HG02763 (cell line): ENCODE data around the gene NRROS.
"Not testable (repeated sequence)": the region's sequence is repeated elsewhere in the genome, so short reads cannot be mapped to it uniquely, and the experiment has no call there.

Experiments used
- ATAC-seq: cut with Tn5 transposase; IDR thresholded peaks from one replicate; pipeline ENCODE4 v1.9.1; 2021; ENCODE audit warnings: mild to moderate bottlenecking, moderate library complexity; ENCODE audit not compliant: unreplicated experiment

Gene NRROS

DNA sequence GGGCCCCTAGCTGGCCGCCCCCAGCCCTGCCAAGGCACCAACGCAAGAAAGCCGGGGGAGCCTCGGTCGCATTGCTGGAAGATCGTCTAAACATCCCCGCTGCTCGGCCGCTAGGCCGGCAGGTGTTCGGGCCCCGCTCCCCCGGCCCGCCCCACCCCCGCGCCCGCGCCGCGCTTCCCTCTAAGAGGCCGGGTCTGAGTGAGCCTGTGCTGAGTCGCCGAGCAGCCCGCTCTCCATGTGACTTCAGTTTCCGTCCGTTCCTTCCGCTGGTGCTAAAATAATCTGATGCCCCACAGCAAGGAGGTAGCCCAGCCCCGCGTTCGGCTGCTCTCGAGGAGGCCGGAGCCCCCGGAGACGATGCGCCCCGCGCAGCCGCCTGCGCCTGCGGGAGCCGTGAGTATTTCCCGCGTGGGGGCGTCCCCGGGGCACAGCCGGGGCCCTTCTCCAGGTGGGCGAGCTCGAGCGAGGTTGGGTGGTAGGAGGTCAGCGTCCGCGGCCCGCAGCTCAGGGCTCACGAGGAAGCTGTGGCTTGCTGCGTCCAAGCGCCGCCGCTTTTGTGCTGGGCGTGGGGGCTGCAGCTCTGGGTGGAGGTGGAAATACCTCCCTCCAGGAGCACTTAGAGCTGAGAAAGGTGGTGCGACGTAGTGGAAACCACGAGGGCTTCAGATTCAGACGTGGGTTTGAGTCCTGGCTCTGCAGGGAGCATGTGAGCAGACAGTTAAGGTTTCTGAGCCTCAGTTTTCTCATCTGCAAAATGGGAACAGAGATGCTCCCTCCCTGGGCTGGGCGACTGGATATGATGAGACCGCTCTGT is at the start of gene NRROS:
NRROS (plus strand) TSS at position 212 of the 814 bp plus-strand sequence. CDS start 14,846 bp downstream, outside the sequence.
- peak; percentile 37 for ATAC-seq

DNA sequence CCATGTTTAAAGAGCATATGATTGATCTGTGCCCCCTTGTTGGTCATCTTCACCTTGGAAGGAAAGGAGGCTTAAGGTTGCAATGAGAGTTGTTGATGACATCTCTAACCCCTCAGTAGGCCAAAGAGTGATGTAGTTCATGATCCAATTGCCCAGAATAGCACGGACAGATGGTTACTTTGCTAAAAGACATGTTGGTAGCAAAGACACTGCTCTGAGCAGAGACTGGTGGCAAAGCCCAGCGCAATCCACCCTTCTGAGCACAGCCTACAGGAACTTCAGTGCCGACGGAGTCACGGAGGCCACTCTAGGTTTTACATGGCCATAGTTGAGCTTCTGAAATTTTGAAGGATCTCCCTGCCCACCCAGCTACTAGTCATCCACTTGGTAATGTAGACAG is 49.2 kb upstream of the NRROS start:
- ATAC-seq, result no peak

DNA sequence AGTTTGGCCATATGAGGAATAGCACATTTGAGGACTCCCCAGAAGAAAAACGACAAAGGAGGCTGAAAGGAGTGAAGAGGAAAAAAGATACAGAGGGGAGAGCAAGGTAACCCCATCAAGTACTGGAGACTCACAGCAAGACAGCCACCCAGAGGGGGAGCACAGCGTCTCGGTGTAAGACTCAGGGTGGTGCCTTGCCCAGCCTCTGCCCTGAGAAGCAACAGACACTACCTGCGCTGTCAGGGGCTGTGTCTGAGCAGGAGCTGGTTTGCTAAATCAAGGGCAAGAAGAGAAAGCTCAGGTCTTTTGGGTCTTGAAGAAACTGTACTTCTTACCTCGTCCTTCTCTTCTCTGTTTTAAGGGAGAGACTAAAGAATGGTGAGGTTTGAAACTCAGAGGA is 43.1 kb upstream of the NRROS start:
- ATAC-seq, result no peak

DNA sequence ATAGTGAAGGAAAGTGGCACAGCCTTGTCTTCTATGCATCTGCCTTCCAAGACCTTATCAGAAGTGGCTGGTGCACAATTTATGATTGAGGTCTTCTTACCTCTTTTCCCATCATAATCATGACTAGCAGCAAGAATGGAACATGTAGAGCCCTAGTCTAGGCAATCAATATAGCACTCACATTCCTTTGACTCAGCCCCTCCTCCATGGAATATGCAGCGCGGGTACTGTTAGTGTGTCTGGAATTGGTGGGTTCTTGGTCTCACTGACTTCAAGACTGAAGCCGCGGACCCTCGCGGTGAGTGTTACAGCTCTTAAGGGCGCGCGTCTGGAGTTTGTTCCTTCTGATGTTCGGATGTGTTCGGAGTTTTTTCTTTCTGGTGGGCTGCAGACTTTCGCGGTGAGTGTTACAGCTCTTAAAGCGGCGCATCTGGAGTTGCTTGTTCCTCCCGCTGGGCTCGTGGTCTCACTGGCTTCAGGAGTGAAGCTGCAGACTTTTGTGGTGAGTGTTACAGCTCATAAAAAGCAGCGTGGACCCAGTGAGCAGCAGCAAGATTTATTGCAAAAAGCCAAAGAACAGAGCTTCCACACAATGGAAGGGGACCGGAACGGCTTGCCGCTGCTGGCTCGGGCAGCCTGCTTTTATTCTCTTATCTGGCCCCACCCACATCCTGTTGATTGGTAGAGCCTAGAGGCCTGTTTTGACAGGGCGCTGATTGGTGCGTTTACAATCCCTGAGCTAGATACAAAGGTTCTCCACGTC is 41.3 kb upstream of the NRROS start:
- ATAC-seq, result not testable (repeated sequence)

DNA sequence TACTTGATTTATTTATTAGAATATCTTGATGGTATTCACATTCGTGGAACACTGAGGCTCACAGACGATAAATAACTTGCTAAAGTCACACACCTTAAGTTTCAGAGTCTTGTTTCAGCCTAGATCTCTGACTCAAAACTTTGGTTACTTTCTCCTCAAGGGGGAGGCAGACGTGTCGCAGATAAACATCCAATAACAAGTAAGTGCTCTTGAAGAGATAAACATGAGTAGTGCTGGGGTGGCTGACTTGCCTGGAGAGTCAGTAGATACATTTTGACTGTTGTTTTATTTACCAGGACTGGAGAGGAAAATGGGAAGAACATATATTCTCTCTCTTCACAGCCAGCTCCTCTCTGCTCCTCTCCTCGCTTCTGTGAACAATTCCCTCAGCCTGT is 39.8 kb upstream of the NRROS start:
- ATAC-seq, result no peak

DNA sequence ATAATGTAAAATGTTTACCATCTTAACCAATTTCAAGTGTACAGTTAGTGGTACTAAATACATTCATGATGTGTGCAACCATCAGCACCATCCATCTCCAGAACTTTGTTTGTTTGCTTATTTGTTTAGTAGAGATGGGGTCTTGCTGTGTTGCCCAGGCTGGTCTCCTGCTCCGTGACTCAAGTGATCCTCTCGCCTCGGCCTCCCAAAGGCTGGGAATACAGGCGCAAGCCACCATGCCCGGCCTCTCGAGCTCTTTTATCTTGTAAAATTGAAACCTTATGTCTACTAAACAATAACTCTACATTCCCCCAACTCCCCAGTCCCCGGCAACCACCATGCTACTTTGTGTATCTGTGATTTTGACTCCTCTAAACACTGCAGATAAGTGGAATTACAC is 39.1 kb upstream of the NRROS start:
- ATAC-seq, result no peak

DNA sequence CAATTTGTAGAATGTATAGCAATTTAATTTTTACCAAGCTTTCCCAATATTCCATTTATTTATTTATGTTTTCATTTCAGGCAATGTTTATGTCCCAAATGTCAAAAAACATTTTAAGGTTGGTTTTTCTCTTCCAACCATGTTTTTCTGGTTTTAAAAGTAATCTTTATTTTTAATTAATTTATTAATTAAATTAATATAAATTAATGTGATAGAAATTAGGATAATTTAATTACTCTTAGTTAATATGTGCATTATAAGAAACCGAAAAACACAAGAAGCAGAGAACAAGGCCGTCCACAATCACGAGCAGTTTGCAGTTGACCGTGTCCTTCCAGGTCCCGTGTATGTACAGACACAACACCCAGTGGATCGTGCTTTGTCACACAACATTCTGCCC is 36.8 kb upstream of the NRROS start:
- no peak for ATAC-seq

DNA sequence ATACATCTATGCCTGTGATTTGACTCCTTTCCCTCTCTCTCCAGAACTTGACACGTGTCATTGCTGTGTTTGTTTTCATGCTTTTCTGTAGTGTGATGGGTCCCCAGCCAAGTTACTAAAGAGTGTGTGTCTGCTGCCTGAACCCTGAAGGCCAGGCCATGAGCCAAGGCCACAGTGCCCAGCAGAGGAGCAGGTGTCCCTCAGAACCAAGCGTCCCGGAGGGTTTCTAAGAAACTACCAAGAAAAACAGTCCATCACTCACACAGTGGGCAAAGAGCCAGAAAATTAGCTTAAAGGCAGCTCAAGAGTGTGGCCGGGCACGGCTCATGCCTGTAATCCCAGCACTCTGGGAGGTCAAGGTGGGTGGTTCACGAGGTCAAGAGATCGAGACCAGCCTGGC is 35.8 kb upstream of the NRROS start:
- no peak for ATAC-seq

DNA sequence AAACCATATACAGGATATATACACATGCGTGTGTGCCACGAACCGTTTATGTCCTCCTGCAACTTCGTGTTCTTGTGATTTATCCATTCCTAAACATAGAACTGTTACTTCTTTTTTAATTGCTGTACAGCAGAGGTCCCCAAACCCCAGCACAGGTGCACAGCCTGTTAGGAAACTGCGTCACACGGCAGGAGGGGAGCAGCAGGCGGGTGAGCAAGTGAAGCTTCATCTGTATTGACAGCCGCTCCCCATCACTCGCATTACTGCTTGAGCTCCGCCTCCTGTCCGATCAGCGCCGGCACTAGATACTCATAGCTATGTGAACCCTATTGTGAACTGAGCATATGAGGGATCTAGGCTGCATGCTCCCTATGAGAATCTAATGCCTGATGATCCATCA is 34.9 kb upstream of the NRROS start:
- ATAC-seq, result no peak

DNA sequence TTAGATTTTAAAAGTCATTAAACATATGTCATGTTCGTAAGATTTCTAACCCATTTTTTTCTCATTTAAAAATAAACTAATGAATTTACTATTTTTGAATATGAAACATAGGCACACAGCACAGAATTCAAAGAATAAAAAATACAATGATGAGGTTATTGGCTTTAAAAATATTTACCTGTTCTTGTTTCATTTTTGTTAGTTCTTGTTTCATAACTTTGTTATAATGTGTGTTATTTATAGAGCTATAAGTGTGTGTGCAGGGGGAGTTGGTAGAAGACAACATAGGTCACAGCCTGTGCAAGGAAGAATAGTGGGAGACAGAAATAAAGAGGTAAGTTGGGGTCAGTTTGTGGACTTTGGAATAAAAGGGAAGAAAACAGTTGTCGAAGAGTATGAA is 30.8 kb upstream of the NRROS start:
- ATAC-seq, result no peak

DNA sequence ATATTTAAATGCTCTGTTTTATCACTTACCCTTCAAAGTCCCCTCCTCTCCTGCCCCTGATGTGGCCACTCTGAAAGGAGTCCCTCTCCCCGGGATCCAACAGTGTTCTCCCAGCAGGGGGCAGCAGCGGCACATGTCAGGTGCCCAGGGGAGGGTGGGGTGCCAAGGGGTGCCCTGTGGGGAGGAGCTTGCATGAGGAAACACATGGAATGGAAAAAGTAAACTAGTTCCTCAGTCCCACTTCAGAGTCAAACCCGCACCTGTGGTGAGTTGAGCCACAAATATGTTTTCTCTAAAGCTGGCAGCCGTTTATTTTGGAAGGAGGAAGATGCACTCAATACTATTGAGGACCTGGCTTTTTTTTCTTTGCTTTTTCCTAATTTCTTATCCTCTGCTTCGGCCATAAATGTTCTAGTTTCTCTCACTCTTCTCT is 30.1 kb upstream of the NRROS start:
- ATAC-seq, result no peak

DNA sequence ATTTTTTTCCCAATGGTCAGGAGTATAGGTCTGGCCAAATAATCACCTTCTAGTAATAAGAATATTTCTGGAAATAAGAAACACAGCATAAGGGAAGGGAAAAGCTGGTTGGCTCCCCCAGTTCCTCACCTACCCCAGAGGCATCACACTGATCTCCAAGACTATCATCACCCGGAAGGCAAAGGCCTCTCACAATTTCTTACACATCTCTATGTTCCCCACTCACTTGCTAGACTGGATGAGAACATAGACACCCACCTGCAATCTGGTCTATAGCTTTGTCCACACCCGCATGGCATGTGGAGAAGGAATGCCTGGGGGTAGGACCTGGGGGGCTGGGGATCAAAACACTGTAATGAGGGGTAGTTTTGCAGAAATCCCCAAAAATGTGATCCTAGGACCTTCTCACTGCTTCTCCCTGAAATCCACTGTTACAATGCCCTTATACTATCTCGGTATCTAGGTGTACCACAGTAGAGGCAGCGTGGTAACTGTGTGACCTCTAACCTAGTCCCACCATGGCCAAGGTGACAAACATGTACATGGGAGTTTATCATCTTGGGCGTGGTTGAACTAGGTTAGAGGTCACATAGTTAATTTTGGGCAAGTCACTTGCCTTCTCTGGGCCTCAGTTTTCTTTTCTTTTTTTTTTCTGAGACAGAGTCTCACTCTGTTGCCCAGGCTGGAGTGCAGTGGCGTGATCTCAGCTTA is 29.5 kb upstream of the NRROS start:
- ATAC-seq, result no peak

DNA sequence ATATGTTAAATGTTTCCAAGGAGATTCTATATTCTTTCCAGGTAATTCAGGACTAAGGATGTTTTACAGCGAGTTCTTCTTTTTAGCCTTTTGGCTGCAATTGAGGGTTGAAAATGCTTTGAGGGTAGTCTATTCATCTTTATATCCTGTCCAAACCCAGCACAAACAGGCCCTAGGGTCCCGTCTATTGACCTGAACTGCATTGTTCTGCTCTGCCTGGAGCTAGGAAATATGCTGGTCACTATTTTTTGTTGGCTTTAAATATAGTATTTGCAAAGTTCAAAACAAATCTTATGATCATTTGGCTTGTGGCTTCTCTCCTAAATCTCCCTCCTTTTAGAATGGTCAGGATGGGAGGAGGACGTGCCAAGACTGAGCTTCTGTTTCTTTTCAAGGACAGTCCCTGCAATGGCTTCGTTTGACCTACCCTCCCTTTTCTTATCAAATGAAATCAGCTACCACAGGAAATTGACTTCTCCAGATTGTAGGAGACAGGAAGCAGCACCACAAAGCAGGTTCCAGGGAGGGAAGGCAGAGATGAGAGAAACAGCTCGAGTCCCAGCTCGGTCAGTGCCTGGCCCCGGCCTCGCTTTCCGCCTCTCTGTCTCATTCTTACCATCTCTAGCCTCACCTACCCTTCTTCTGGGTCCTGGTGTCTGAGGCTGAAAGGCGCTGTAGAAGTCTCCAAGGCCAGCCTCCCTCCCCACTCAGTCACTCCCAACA is 27.6 kb upstream of the NRROS start:
- no peak for ATAC-seq

DNA sequence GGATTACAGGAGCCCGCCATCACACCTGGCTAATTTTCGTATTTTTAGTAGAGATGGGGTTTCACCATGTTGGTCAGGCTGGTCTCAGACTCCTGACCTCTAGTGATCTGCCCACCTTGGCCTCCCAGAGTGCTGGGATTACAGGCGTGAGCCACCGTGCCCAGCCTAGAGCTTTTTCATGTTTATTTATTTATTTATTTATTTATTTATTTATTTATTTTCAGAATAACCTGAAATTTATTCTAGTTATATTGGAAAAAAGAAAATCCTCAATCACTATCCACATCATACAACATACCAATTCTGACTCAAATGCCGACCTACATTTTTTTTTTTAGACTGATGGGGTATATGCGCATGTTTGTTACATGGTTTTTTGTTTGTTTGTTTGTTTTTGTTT is 24.3 kb upstream of the NRROS start:
- ATAC-seq, result not testable (repeated sequence)

DNA sequence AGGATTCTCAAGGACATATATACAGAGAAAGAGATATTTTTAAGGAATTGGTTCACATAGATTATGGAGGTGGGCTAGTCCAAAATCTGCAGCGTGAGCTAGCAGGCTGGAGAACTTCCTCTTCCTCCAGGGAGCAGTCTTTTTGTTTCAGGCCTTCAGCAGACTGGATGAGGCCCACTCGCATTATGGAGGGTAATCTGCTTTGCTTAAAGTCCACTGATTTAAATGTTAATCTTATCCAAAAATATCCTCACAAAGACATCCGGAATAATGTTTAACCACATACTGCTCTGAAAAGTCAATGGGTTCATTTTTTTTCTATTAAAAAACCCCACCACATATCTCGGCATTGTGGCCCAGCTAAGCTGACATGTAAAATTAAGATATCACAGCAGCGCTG is 22.2 kb upstream of the NRROS start:
- ATAC-seq, result no peak

DNA sequence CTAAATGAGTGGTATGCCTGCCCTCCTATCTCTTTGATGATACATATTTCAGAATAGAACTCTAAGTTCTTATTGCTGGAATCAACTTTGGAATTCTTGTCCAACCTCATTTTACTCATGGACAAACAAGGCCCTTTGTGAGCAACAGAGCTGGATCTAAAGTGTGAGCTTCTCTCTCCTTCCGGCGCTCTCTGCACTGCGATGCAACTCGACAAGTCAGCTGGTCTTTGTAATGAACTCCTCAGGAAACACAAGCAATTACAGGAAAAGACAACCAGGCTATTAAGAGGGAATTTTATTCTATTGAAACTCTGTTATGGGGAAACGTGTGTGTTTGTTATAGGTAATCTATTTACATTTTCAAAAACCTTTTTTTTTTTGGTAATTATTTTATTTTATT is 20.3 kb upstream of the NRROS start:
- no peak for ATAC-seq

DNA sequence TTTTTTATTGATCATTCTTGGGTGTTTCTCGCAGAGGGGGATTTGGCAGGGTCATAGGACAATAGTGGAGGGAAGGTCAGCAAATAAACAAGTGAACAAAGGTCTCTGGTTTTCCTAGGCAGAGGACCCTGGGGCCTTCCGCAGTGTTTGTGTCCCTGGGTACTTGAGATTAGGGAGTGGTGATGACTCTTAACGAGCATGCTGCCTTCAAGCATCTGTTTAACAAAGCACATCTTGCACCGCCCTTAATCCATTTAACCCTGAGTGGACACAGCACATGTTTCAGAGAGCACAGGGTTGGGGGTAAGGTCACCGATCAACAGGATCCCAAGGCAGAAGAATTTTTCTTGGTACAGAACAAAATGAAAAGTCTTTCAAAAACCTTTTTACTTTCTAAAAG is 19.9 kb upstream of the NRROS start:
- not testable (repeated sequence) for ATAC-seq

DNA sequence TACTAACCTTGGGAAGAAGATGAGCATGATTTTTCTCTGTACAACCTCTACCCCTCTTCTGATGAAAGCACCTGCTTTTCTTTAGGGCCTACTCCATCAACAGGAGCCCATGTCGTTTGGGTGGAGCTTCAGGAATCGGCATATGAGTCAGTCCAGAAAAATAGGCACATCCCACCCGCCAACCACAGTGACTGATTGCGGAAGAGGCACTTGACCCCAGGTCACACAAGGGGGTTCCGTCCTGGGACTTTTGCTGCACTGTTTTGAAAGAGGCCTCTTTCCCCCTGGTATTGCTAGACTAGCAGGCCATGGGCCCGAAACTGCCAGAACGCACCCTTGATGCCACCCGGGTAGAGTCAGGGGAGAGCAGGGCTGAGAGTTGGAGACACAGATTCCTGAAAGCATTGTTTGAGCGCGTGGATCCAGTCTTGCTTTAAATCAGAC is 19.3 kb upstream of the NRROS start:
- ATAC-seq, result no peak

DNA sequence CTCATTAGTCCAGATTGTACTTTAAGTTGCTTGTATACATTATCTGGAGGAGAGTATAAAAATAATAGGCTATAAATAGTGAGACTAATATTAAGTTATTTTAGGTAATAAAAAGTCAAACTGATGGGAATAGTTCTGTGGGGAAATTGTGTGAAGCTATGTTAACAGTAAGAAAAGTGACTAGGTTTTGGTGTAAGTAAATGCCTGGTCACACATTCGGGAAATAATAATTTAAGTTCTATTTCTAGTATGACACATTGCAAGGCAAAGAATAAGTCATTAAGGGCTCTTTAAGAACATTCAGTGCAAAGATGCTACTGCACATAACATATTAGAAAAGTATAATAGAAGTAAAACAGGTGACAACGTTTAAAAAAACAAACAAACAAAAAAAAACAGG is 18.8 kb upstream of the NRROS start:
- ATAC-seq, result no peak

DNA sequence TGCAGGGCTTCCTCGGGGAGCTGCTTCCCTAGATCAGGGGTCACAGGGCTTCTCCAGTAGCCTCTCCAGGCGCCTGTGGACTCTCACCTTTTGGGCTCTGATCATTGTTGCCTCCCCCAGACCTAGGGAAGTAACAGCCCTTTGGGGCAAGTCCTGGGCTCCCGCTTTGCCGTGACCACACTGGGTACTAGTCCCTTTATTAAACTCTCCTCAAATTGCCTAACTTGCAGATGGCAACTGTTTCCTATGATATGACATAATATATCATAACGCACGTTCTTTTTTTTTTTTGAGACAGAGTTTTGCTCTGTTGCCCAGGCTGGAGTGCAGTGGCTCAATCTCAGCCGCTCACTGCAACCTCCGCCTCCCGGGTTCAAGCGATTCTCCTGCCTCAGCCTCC is 17.9 kb upstream of the NRROS start:
- no peak for ATAC-seq
